Esophagus squamous epithelium (tissue), 4 donors: ENCODE data around the gene GPC3.

ENCODE experiments used
- POLR2A ChIP-seq, 4 donors: fragments of 450-650 bp; IDR thresholded peaks; one replicate each; pipeline ENCODE4 v1.6.1; 2017; ENCODE audit warnings: antibody characterized with exemption in 4 of 4, mild to moderate bottlenecking in 4 of 4, moderate library complexity in 3 of 4
- TF ChIP-seq, protein P1 (sequence below), 6 experiments: fragments of 450-650 bp in 4 of 6; fragments of 200-600 bp in 2 of 6; sonication (generic) in 2 of 6; IDR thresholded peaks; one replicate each; pipeline ENCODE4 v1.5.1; 2016 to 2019; ENCODE audit warnings: antibody characterized with exemption in 6 of 6, mild to moderate bottlenecking in 4 of 6, moderate library complexity in 4 of 6

GRCh38 chrX:133881893-133882292 is 103.5 kb downstream of the GPC3 start:
- TF ChIP-seq, protein P1, sequence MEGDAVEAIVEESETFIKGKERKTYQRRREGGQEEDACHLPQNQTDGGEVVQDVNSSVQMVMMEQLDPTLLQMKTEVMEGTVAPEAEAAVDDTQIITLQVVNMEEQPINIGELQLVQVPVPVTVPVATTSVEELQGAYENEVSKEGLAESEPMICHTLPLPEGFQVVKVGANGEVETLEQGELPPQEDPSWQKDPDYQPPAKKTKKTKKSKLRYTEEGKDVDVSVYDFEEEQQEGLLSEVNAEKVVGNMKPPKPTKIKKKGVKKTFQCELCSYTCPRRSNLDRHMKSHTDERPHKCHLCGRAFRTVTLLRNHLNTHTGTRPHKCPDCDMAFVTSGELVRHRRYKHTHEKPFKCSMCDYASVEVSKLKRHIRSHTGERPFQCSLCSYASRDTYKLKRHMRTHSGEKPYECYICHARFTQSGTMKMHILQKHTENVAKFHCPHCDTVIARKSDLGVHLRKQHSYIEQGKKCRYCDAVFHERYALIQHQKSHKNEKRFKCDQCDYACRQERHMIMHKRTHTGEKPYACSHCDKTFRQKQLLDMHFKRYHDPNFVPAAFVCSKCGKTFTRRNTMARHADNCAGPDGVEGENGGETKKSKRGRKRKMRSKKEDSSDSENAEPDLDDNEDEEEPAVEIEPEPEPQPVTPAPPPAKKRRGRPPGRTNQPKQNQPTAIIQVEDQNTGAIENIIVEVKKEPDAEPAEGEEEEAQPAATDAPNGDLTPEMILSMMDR (IDR thresholded peaks at IDR 0.05), result no peak
- TF ChIP-seq POLR2A (IDR thresholded peaks at IDR 0.05), result no peak
